ENCODE measurements around the gene LIFR.

DNA sequence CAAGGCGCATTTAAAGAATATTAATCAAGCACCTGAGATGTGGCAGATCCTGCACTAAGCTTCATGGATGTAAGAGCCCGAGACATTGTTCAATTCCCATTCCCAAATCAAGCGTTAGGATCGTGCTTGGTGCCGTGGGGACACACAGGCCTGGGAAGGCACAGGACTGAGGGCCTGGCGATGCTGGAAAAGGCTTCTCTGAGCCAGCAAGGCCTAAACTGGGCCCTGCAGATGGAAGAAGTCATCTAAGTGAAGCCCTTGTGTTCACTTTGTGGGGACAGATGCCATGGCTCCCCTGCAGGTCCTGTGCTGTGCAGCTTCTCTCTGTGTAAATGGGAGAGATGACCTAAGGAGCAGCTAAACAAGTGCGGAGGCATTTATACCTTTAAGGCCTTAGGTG, 83.9 kb downstream of the LIFR start:
- TF ChIP-seq, protein P1, sequence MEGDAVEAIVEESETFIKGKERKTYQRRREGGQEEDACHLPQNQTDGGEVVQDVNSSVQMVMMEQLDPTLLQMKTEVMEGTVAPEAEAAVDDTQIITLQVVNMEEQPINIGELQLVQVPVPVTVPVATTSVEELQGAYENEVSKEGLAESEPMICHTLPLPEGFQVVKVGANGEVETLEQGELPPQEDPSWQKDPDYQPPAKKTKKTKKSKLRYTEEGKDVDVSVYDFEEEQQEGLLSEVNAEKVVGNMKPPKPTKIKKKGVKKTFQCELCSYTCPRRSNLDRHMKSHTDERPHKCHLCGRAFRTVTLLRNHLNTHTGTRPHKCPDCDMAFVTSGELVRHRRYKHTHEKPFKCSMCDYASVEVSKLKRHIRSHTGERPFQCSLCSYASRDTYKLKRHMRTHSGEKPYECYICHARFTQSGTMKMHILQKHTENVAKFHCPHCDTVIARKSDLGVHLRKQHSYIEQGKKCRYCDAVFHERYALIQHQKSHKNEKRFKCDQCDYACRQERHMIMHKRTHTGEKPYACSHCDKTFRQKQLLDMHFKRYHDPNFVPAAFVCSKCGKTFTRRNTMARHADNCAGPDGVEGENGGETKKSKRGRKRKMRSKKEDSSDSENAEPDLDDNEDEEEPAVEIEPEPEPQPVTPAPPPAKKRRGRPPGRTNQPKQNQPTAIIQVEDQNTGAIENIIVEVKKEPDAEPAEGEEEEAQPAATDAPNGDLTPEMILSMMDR (IDR thresholded peaks at IDR 0.05; ENCODE audit: poor library complexity, severe bottlenecking), result no peak
- no peak for TF ChIP-seq EP300 (conservative IDR thresholded peaks at IDR 0.05; ENCODE audit: poor library complexity, severe bottlenecking)
- no peak for TF ChIP-seq SMC3 (conservative IDR thresholded peaks at IDR 0.05; ENCODE audit: poor library complexity)
- no peak for TF ChIP-seq POLR2AphosphoS5 (IDR thresholded peaks at IDR 0.05)
- TF ChIP-seq TAF1 (IDR thresholded peaks at IDR 0.05; ENCODE audit: low read depth), result no peak
- no peak for TF ChIP-seq EZH2 (IDR thresholded peaks at IDR 0.05; ENCODE audit: borderline replicate concordance, insufficient read depth, low read length, poor library complexity, severe bottlenecking)
- TF ChIP-seq, protein P2, sequence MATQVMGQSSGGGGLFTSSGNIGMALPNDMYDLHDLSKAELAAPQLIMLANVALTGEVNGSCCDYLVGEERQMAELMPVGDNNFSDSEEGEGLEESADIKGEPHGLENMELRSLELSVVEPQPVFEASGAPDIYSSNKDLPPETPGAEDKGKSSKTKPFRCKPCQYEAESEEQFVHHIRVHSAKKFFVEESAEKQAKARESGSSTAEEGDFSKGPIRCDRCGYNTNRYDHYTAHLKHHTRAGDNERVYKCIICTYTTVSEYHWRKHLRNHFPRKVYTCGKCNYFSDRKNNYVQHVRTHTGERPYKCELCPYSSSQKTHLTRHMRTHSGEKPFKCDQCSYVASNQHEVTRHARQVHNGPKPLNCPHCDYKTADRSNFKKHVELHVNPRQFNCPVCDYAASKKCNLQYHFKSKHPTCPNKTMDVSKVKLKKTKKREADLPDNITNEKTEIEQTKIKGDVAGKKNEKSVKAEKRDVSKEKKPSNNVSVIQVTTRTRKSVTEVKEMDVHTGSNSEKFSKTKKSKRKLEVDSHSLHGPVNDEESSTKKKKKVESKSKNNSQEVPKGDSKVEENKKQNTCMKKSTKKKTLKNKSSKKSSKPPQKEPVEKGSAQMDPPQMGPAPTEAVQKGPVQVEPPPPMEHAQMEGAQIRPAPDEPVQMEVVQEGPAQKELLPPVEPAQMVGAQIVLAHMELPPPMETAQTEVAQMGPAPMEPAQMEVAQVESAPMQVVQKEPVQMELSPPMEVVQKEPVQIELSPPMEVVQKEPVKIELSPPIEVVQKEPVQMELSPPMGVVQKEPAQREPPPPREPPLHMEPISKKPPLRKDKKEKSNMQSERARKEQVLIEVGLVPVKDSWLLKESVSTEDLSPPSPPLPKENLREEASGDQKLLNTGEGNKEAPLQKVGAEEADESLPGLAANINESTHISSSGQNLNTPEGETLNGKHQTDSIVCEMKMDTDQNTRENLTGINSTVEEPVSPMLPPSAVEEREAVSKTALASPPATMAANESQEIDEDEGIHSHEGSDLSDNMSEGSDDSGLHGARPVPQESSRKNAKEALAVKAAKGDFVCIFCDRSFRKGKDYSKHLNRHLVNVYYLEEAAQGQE (IDR thresholded peaks at IDR 0.05; ENCODE audit: borderline replicate concordance), result no peak
- TF ChIP-seq RAD21 (conservative IDR thresholded peaks at IDR 0.05), result no peak
- no peak for TF ChIP-seq MXI1 (conservative IDR thresholded peaks at IDR 0.05; ENCODE audit: poor library complexity, severe bottlenecking)

Measured in neural cell (in vitro differentiated cells).